SU-DHL-6 (cell line): ENCODE data around the gene DOCK1.

Source experiments
- H2AFZ ChIP-seq: fragments of 200-600 bp; sonication (generic); 2 replicates; pipeline ENCODE4 v1.6.1; 2014; ENCODE audit warnings: low read depth, mild to moderate bottlenecking, moderate library complexity, mixed read lengths, antibody characterized with exemption, low read length; ENCODE audit not compliant: severe bottlenecking
- H3F3A ChIP-seq: fragments of 200-600 bp; shearing (Covaris generic); 2 replicates; pipeline ENCODE4 v1.6.0; 2016; ENCODE audit warnings: antibody characterized with exemption, mild to moderate bottlenecking; ENCODE audit not compliant: insufficient read depth
- H3K27ac ChIP-seq: fragments of 200-600 bp; sonication (generic); 2 replicates; pipeline ENCODE4 v1.5.1; 2016; ENCODE audit warnings: low read depth, mild to moderate bottlenecking, low read length, moderate library complexity, mixed read lengths
- H3K27me3 ChIP-seq: fragments of 200-600 bp; sonication (generic), shearing (Covaris generic); 2 replicates; pipeline ENCODE4 v1.6.0; 2014; ENCODE audit warnings: mild to moderate bottlenecking, low read length
- H3K36me3 ChIP-seq: fragments of 200-600 bp; sonication (generic); 2 replicates; pipeline ENCODE4 v1.6.1; 2014; ENCODE audit warnings: mild to moderate bottlenecking, low read length, mixed read lengths
- H3K4me2 ChIP-seq: fragments of 300-600, 200-600 bp; shearing (Covaris generic), sonication (generic); 2 replicates; pipeline ENCODE4 v1.6.0; 2014; ENCODE audit warnings: low read length, low read depth, mild to moderate bottlenecking; ENCODE audit not compliant: poor library complexity, severe bottlenecking
- H3K4me3 ChIP-seq: fragments of 200-600 bp; sonication (generic); 2 replicates; pipeline ENCODE4 v1.5.1; 2014; ENCODE audit warnings: antibody characterized with exemption, low read length, mild to moderate bottlenecking, mixed read lengths; ENCODE audit not compliant: insufficient read depth, poor library complexity, severe bottlenecking
- H3K79me2 ChIP-seq: fragments of 200-600 bp; sonication (generic); 2 replicates; pipeline ENCODE4 v1.6.1; 2014; ENCODE audit warnings: mild to moderate bottlenecking, low read length, moderate library complexity; ENCODE audit not compliant: insufficient read depth
- H3K9ac ChIP-seq: fragments of 200-600 bp; sonication (generic); 2 replicates; pipeline ENCODE4 v1.7.0; 2014; ENCODE audit warnings: mild to moderate bottlenecking, low read length
- H3K9me2 ChIP-seq: fragments of 200-600 bp; sonication (generic); replicated peaks from 2 replicates; pipeline ENCODE4 v1.6.1; 2014; ENCODE audit warnings: low read length; ENCODE audit not compliant: insufficient read depth
- H3K9me3 ChIP-seq: fragments of 200-600 bp; sonication (generic); 2 replicates; pipeline ENCODE4 v1.6.1; 2014; ENCODE audit warnings: low read length, mixed read lengths; ENCODE audit not compliant: insufficient read depth
- H4K20me1 ChIP-seq: fragments of 200-600 bp; sonication (generic); 2 replicates; pipeline ENCODE4 v1.6.1; 2014; ENCODE audit warnings: low read depth, mild to moderate bottlenecking, antibody characterized with exemption, low read length, moderate library complexity, mixed read lengths
- CTCF ChIP-seq: fragments of 200-600 bp; sonication (generic); IDR thresholded peaks from one replicate; pipeline ENCODE4 v1.5.1; 2017; ENCODE audit warnings: antibody characterized with exemption, mild to moderate bottlenecking, low read length, moderate library complexity; ENCODE audit not compliant: insufficient read depth, poor library complexity, severe bottlenecking
- EZH2phosphoT487 ChIP-seq: fragments of 200-600 bp; sonication (generic), shearing (Covaris generic); conservative IDR thresholded peaks from 2 replicates; pipeline ENCODE4 v1.6.1; 2018; ENCODE audit warnings: mild to moderate bottlenecking, antibody characterized with exemption, low read length, moderate library complexity, mixed read lengths

DOCK1 gene

GRCh38 chr10:126966938-126967337 lies 61.7 kb downstream of the DOCK1 start:
- Histone ChIP-seq H3K27me3 (no peaks in the 10 kb centered on the region), H3K9me3 (no peaks in the 10 kb centered on the region), H3F3A (no peaks in the 10 kb centered on the region), H3K4me2 (no peak overlapping the region), H3K79me2 (no peaks in the 10 kb centered on the region), H3K9me2 (no peaks in the 10 kb centered on the region), H3K4me3 (no peak overlapping the region), H3K27ac (no peak overlapping the region), H2AFZ (no peak overlapping the region), H4K20me1 (no peaks in the 10 kb centered on the region), H3K9ac (no peak overlapping the region), H3K36me3 (no peaks in the 10 kb centered on the region)
- TF ChIP-seq CTCF (no peak), EZH2phosphoT487 (no peak)

GRCh38 chr10:126969310-126969709 lies 64.1 kb downstream of the DOCK1 start:
- H3K27me3 ChIP-seq: no peaks in the 10 kb centered on the region
- H3K27ac ChIP-seq: no peak overlapping the region
- H3K4me3 ChIP-seq: no peak overlapping the region
- no peaks in the 10 kb centered on the region for H3K36me3 ChIP-seq
- H3K4me2 ChIP-seq: no peak overlapping the region
- H4K20me1 ChIP-seq: no peaks in the 10 kb centered on the region
- H3K9ac ChIP-seq: no peak overlapping the region
- no peak overlapping the region for H2AFZ ChIP-seq
- no peaks in the 10 kb centered on the region for H3K9me2 ChIP-seq
- no peaks in the 10 kb centered on the region for H3K9me3 ChIP-seq
- H3K79me2 ChIP-seq: no peaks in the 10 kb centered on the region
- no peaks in the 10 kb centered on the region for H3F3A ChIP-seq
- no peak for TF ChIP-seq CTCF
- no peak for TF ChIP-seq EZH2phosphoT487

GRCh38 chr10:126972635-126973414 lies 67.6 kb downstream of the DOCK1 start:
- no peaks in the 10 kb centered on the region for H3K36me3 ChIP-seq
- H3K9me2 ChIP-seq: no peaks in the 10 kb centered on the region
- no peaks in the 10 kb centered on the region for H3K9me3 ChIP-seq
- no peaks in the 10 kb centered on the region for H3F3A ChIP-seq
- TF ChIP-seq CTCF: no peak
- TF ChIP-seq EZH2phosphoT487: no peak
- H3K4me3 ChIP-seq: no peak overlapping the region
- no peak overlapping the region for H3K4me2 ChIP-seq
- H3K27me3 ChIP-seq: no peaks in the 10 kb centered on the region
- no peak overlapping the region for H3K9ac ChIP-seq
- H2AFZ ChIP-seq: no peak overlapping the region
- no peaks in the 10 kb centered on the region for H4K20me1 ChIP-seq
- no peak overlapping the region for H3K27ac ChIP-seq
- no peaks in the 10 kb centered on the region for H3K79me2 ChIP-seq
